Activated CD8-positive, alpha-beta T cell treated with anti-CD3 and anti-CD28 coated beads for 36 hours (primary cell): Measurements from ENCODE around the gene GABARAP. TPM values are rescaled to one million over a fixed set of nuclear protein-coding genes. Genes with fewer than 3 reads are reported as not detected.
A peak's percentile ranks its signal among the peaks of the same experiment; 100 is the strongest.

ENCODE experiments used
- ATAC-seq: fragments of 200-7000 bp; cut with Tn5 transposase; one replicate; pipeline ENCODE4 v1.10.0; 2021; ENCODE audit warnings: mild to moderate bottlenecking, moderate library complexity
- CTCF ChIA-PET: fragments of 350-600 bp; sonication (Branson Sonifier 250); formaldehyde crosslinking; loops from one replicate; lab custom pipeline; 2021; ENCODE audit warnings: antibody characterized with exemption; lab: Charles Lee
- POLR2A ChIA-PET: fragments of 350-600 bp; sonication (Branson Sonifier 250); formaldehyde crosslinking; loops from one replicate; lab custom pipeline; 2021; ENCODE audit warnings: antibody characterized with exemption; lab: Charles Lee
- DNase-seq: peaks from one replicate; pipeline ENCODE4 v3.0.0-alpha.2; 2020
- H3K27ac Mint-ChIP-seq: one replicate; pipeline ENCODE4 v1.8.0; 2021; ENCODE audit warnings: mild to moderate bottlenecking, mixed read lengths
- H3K27me3 Mint-ChIP-seq: one replicate; pipeline ENCODE4 v1.8.0; 2021; ENCODE audit warnings: mixed read lengths
- H3K36me3 Mint-ChIP-seq: one replicate; pipeline ENCODE4 v1.8.0; 2021; ENCODE audit warnings: low read depth, mixed read lengths
- H3K4me1 Mint-ChIP-seq: one replicate; pipeline ENCODE4 v1.8.0; 2021; ENCODE audit warnings: low read depth, mixed read lengths
- H3K4me3 Mint-ChIP-seq: one replicate; pipeline ENCODE4 v1.8.0; 2021; ENCODE audit warnings: mild to moderate bottlenecking, moderate library complexity, mixed read lengths
- H3K9me3 Mint-ChIP-seq: one replicate; pipeline ENCODE4 v1.8.0; 2021; ENCODE audit warnings: mixed read lengths
- CTCF ChIP-seq: fragments of 200-600 bp; IDR thresholded peaks from one replicate; pipeline ENCODE4 v1.8.0; 2022; ENCODE audit warnings: antibody characterized with exemption, mild to moderate bottlenecking
- intact Hi-C: fragments of 100-400 bp; cut with micrococcal nuclease; formaldehyde crosslinking; loops from one replicate; pipeline ENCODE4 v1.10.0; 2022
- total RNA-seq, 2 experiments: library from RNA; stranded (reverse); gene quantifications; one replicate each; pipeline ENCODE4 v1.2.3, GENCODE V29; 2021

GABARAP gene
- total RNA-seq, 2 experiments from 2014 or later, result 104 to 118 TPM

GRCh38 chr17:7203391-7203790 lies 38.9 kb downstream of the GABARAP start:
- Mint-ChIP-seq H3K4me3 (no peak overlapping the region), H3K27me3 (no peaks in the 10 kb centered on the region), H3K9me3 (no peaks in the 10 kb centered on the region), H3K4me1 (peaks cover 28% of the 10 kb centered on the region), H3K27ac (peak overlapping the region; percentile 21), H3K36me3 (no peaks in the 10 kb centered on the region)
- TF ChIP-seq CTCF, result no peak
- POLR2A ChIA-PET, result interaction anchor here (0.6 to 1.1 kb wide), 3 partner anchors 9 to 176 kb away, joined by 3 read pairs; no protein-coding TSS in a partner anchor
- ATAC-seq (no peak), DNase-seq (no peak)
- intact Hi-C loops, result no loop called here
- CTCF ChIA-PET, result interaction anchor here (0.7 kb wide), 1 partner anchor 157 kb away, joined by 3 read pairs; no protein-coding TSS in a partner anchor

GRCh38 chr17:7196651-7197401 lies 45.4 kb downstream of the GABARAP start:
- Mint-ChIP-seq H3K27ac (no peak overlapping the region), H3K4me3 (no peak overlapping the region), H3K36me3 (no peaks in the 10 kb centered on the region), H3K4me1 (no peaks in the 10 kb centered on the region), H3K27me3 (no peaks in the 10 kb centered on the region), H3K9me3 (no peaks in the 10 kb centered on the region)
- ATAC-seq, result no peak
- DNase-seq, result no peak
- TF ChIP-seq CTCF, result no peak
- POLR2A ChIA-PET, result no interaction called here
- intact Hi-C loops, result no loop called here
- CTCF ChIA-PET, result no interaction called here

- ChIA-PET POLR2A (no interaction called here), CTCF (no interaction called here)
- H3K27me3 Mint-ChIP-seq, result no peaks in the 10 kb centered on the region
- DNase-seq, result no peak
- intact Hi-C loops, result no loop called here
- no peaks in the 10 kb centered on the region for H3K36me3 Mint-ChIP-seq
- no peak overlapping the region for H3K4me3 Mint-ChIP-seq
- TF ChIP-seq CTCF, result no peak
- no peaks in the 10 kb centered on the region for H3K4me1 Mint-ChIP-seq
- H3K27ac Mint-ChIP-seq, result no peak overlapping the region
- no peaks in the 10 kb centered on the region for H3K9me3 Mint-ChIP-seq
- ATAC-seq, result no peak
Measured at GRCh38 chr17:7195971-7196370, 46.3 kb downstream of the GABARAP start.

GRCh38 chr17:7192271-7192937 lies 49.8 kb downstream of the GABARAP start:
- Mint-ChIP-seq H3K4me3 (no peak overlapping the region), H3K27ac (no peak overlapping the region), H3K4me1 (no peaks in the 10 kb centered on the region), H3K9me3 (no peaks in the 10 kb centered on the region), H3K27me3 (no peaks in the 10 kb centered on the region), H3K36me3 (no peaks in the 10 kb centered on the region)
- no peak for DNase-seq
- ChIA-PET POLR2A (no interaction called here), CTCF (no interaction called here)
- TF ChIP-seq CTCF, result no peak
- ATAC-seq, result no peak
- intact Hi-C loops, result no loop called here

- H3K27ac Mint-ChIP-seq, result no peak overlapping the region
- CTCF ChIA-PET, result no interaction called here
- H3K4me1 Mint-ChIP-seq, result no peaks in the 10 kb centered on the region
- ATAC-seq, result peak; percentile 83
- H3K4me3 Mint-ChIP-seq, result no peak overlapping the region
- DNase-seq, result peak; percentile 60
- no peaks in the 10 kb centered on the region for H3K9me3 Mint-ChIP-seq
- TF ChIP-seq CTCF, result no peak
- intact Hi-C loops, result no loop called here
- POLR2A ChIA-PET, result no interaction called here
- H3K36me3 Mint-ChIP-seq, result no peaks in the 10 kb centered on the region
- H3K27me3 Mint-ChIP-seq, result no peaks in the 10 kb centered on the region
Measured at GRCh38 chr17:7191571-7192270, 50.5 kb downstream of the GABARAP start.
